Suppressor macrophage (primary cell): ENCODE results near the gene NKX1-1.

ENCODE experiments used
- DNase-seq, 4 experiments: peaks; one replicate each; pipeline ENCODE4 v3.0.0-alpha.2; 2020 to 2022

The NKX1-1 gene

GRCh38 chr4:1370321-1371124 is 35.7 kb downstream of the NKX1-1 start:
- no peak for DNase-seq

GRCh38 chr4:1369479-1370079 is 36.7 kb downstream of the NKX1-1 start:
- DNase-seq = no peak

- no peak for DNase-seq
Observed at GRCh38 chr4:1369091-1369450, 37.2 kb downstream of the NKX1-1 start.

GRCh38 chr4:1368421-1369090 is 37.7 kb downstream of the NKX1-1 start:
- DNase-seq = no peak

- no peak for DNase-seq
Observed at GRCh38 chr4:1367936-1368289, 38.3 kb downstream of the NKX1-1 start.

GRCh38 chr4:1367230-1367935 is 38.9 kb downstream of the NKX1-1 start:
- DNase-seq = no peak

GRCh38 chr4:1366371-1367229 is 39.6 kb downstream of the NKX1-1 start:
- DNase-seq = no peak

GRCh38 chr4:1365271-1366178 is 40.7 kb downstream of the NKX1-1 start:
- no peak for DNase-seq

- DNase-seq = no peak
Observed at GRCh38 chr4:1364748-1365147, 41.5 kb downstream of the NKX1-1 start.

- DNase-seq = no peak
Observed at GRCh38 chr4:1364217-1364616, 42.0 kb downstream of the NKX1-1 start.

GRCh38 chr4:1363513-1363912 is 42.7 kb downstream of the NKX1-1 start:
- no peak for DNase-seq

GRCh38 chr4:1362521-1362920 is 43.7 kb downstream of the NKX1-1 start:
- no peak for DNase-seq

- no peak for DNase-seq
Observed at GRCh38 chr4:1362046-1362445, 44.2 kb downstream of the NKX1-1 start.

GRCh38 chr4:1361431-1361830 is 44.8 kb downstream of the NKX1-1 start:
- no peak for DNase-seq

GRCh38 chr4:1360423-1361283 is 45.6 kb downstream of the NKX1-1 start:
- DNase-seq = no peak

GRCh38 chr4:1359976-1360375 is 46.3 kb downstream of the NKX1-1 start:
- no peak for DNase-seq

GRCh38 chr4:1359144-1359501 is 47.1 kb downstream of the NKX1-1 start:
- no peak for DNase-seq

GRCh38 chr4:1358421-1359143 is 47.7 kb downstream of the NKX1-1 start:
- DNase-seq = no peak
